Liver (tissue), 9 donors: ENCODE results near the gene E2F8. TPM values are rescaled to one million over a fixed set of nuclear protein-coding genes. Genes with fewer than 3 reads are reported as not detected.

ENCODE experiments used
- DNase-seq: peaks from one replicate; pipeline ENCODE4 v3.0.0-alpha.2; 2017; ENCODE audit warnings: low spot score
- H3K27ac ChIP-seq, 2 donors: one replicate each; pipeline ENCODE4 v1.7.0; 2013; ENCODE audit warnings: inconsistent platforms in 2 of 2, low read length in 2 of 2, control low read depth in 1 of 2, low read depth in 1 of 2, mild to moderate bottlenecking in 1 of 2
- H3K27me3 ChIP-seq, 4 donors: one replicate each; pipeline versions ENCODE4 v1.6.1 to v1.7.0; 2013; ENCODE audit warnings: low read length in 3 of 4, inconsistent platforms in 1 of 4, mild to moderate bottlenecking in 1 of 4, moderate library complexity in 1 of 4; ENCODE audit not compliant: control insufficient read depth in 4 of 4, insufficient read depth in 4 of 4
- H3K36me3 ChIP-seq, 4 donors: one replicate each; pipeline versions ENCODE4 v1.6.1 to v1.7.0; 2013; ENCODE audit warnings: low read length in 3 of 4, mild to moderate bottlenecking in 3 of 4, low read depth in 1 of 4, moderate library complexity in 1 of 4; ENCODE audit not compliant: control insufficient read depth in 4 of 4, insufficient read depth in 3 of 4
- H3K4me1 ChIP-seq, 4 donors: one replicate each; pipeline versions ENCODE4 v1.6.1 to v1.7.0; 2013; ENCODE audit warnings: low read length in 3 of 4, mild to moderate bottlenecking in 3 of 4, moderate library complexity in 1 of 4; ENCODE audit not compliant: control insufficient read depth in 4 of 4, insufficient read depth in 4 of 4
- H3K4me3 ChIP-seq, 3 donors: one replicate each; pipeline versions ENCODE4 v1.6.1 to v1.7.0; 2013; ENCODE audit warnings: low read length in 3 of 3, control low read depth in 1 of 3, low read depth in 1 of 3, mild to moderate bottlenecking in 1 of 3
- H3K9ac ChIP-seq, 2 donors: one replicate each; pipeline ENCODE4 v1.7.0; 2013; ENCODE audit warnings: low read length in 2 of 2, mild to moderate bottlenecking in 2 of 2, moderate library complexity in 2 of 2, control low read depth in 1 of 2, low read depth in 1 of 2
- H3K9me3 ChIP-seq, 4 donors: one replicate each; pipeline versions ENCODE4 v1.6.1 to v1.7.0; 2013; ENCODE audit warnings: low read length in 3 of 4; ENCODE audit not compliant: control insufficient read depth in 4 of 4
- EGR1 ChIP-seq, 2 donors: IDR thresholded peaks; 2 replicates each; pipeline ENCODE4 v1.6.1; 2016 to 2018; ENCODE audit warnings: antibody characterized with exemption in 2 of 2, low read depth in 2 of 2
- FOXA1 ChIP-seq: IDR thresholded peaks from 2 replicates; pipeline ENCODE4 v1.6.1; 2016; ENCODE audit warnings: antibody characterized with exemption
- GABPA ChIP-seq, 2 donors: IDR thresholded peaks in 1 of 2; conservative IDR thresholded peaks in 1 of 2; 2 replicates each; pipeline ENCODE4 v1.6.1; 2016; ENCODE audit warnings: antibody characterized with exemption in 2 of 2, mild to moderate bottlenecking in 1 of 2, moderate library complexity in 1 of 2
- HNF4A ChIP-seq, 2 donors: conservative IDR thresholded peaks; 2 replicates each; pipeline ENCODE4 v1.6.1; 2016; ENCODE audit warnings: antibody characterized with exemption in 2 of 2, mild to moderate bottlenecking in 2 of 2
- HNF4G ChIP-seq: IDR thresholded peaks from 2 replicates; pipeline ENCODE4 v1.6.1; 2016; ENCODE audit warnings: antibody characterized with exemption
- JUND ChIP-seq, 2 donors: IDR thresholded peaks; 2 replicates each; pipeline ENCODE4 v1.6.1; 2016; ENCODE audit warnings: antibody characterized with exemption in 2 of 2
- NR2F2 ChIP-seq: IDR thresholded peaks from 2 replicates; pipeline ENCODE4 v1.6.1; 2016; ENCODE audit warnings: antibody characterized with exemption
- RXRA ChIP-seq, 2 donors: IDR thresholded peaks; 2 replicates each; pipeline ENCODE4 v1.6.1; 2017 to 2018; ENCODE audit warnings: antibody characterized with exemption in 2 of 2, mild to moderate bottlenecking in 1 of 2
- SP1 ChIP-seq: IDR thresholded peaks from 2 replicates; pipeline ENCODE4 v1.6.1; 2018; ENCODE audit warnings: antibody characterized with exemption, mild to moderate bottlenecking
- TAF1 ChIP-seq: conservative IDR thresholded peaks from 2 replicates; pipeline ENCODE4 v1.6.1; 2016; ENCODE audit warnings: antibody characterized with exemption, mild to moderate bottlenecking
- YY1 ChIP-seq: IDR thresholded peaks from 2 replicates; pipeline ENCODE4 v1.6.1; 2016; ENCODE audit warnings: antibody characterized with exemption, mild to moderate bottlenecking
- WGBS: extraction: QIAGEN DNeasy Blood & Tissue Kit; methylation state at CpG from one replicate; pipeline ENCODE4 v1.1.7; 2013; 5-methylcytosine and 5-hydroxymethylcytosine counted together
- polyA plus RNA-seq, 2 donors: library from polyadenylated mRNA; stranded (reverse) in 1 of 2; unstranded in 1 of 2; fragments of 200-250 nt in 1 of 2; fragments of >200 nt in 1 of 2; fragmentation: Nextera tagmentation in 1 of 2; extraction: Ambion mirVana in 1 of 2; gene quantifications; one replicate each; pipeline versions ENCODE4 v1.2.1 to v1.2.3, GENCODE V29; 2013 to 2015
- total RNA-seq, 2 donors: library from RNA; depleted of rRNA; stranded (reverse); fragments of >200 nt; gene quantifications; one replicate each; pipeline ENCODE4 v1.2.3, GENCODE V29; 2014
- TF ChIP-seq, protein P1 (sequence below): IDR thresholded peaks from 2 replicates; pipeline ENCODE4 v1.6.1; 2016; ENCODE audit warnings: antibody characterized with exemption
- TF ChIP-seq, protein P2 (sequence below): IDR thresholded peaks from 2 replicates; pipeline ENCODE4 v1.6.1; 2016; ENCODE audit warnings: antibody characterized with exemption
- TF ChIP-seq, protein P3 (sequence below): fragments of 150-350 bp; IDR thresholded peaks from 2 replicates; pipeline ENCODE4 v1.5.1; 2017; ENCODE audit warnings: improper control_type of control experiment, low read depth, low read length; ENCODE audit not compliant: missing input control
- TF ChIP-seq, protein P4 (sequence below): IDR thresholded peaks from 2 replicates; pipeline ENCODE4 v1.6.1; 2016; ENCODE audit warnings: antibody characterized with exemption
- donor health status: healthy.
- donor health status: healthy.
- donor health status: healthy.
- donor health status: healthy.
- donor health status: healthy.

Gene E2F8
- total and polyA plus RNA-seq, 4 donors, result 0.14 to 9.6 (median 0.66) TPM; not detected in 1

DNA sequence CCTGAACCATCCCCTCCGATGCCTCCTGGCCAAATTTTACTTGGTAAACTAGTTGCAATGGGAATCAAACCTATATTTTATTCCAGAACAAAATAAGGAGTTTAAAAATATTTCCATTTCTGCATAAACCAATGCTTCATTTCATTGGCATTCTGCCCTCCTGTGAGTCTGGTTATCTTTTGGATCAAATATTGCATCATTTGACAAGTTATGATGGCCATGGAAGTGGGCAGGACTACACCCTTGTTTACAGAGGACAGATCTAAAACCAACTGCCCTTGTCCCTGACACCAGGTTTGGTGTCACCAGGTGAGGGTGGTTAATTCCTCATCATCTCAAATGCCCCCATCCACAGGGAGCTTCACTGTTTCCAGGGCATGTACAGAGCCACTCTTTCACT lies 28.2 kb upstream of the E2F8 start:
- H3K27ac ChIP-seq, result no peak overlapping the region
- DNase-seq, result no peak
- H3K36me3 ChIP-seq, result no peaks in the 10 kb centered on the region
- no peaks in the 10 kb centered on the region for H3K4me1 ChIP-seq
- no peaks in the 10 kb centered on the region for H3K27me3 ChIP-seq
- H3K9ac ChIP-seq, result no peak overlapping the region
- H3K9me3 ChIP-seq, result no peaks in the 10 kb centered on the region
- H3K4me3 ChIP-seq, result no peak overlapping the region
- WGBS, result 90% methylated on average over 1 of the region's 1 CpG
- TF ChIP-seq, protein P1, sequence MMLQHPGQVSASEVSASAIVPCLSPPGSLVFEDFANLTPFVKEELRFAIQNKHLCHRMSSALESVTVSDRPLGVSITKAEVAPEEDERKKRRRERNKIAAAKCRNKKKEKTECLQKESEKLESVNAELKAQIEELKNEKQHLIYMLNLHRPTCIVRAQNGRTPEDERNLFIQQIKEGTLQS, result no peak
- TF ChIP-seq HNF4A (conservative IDR thresholded peaks at IDR 0.05) (no peak), TAF1 (no peak), RXRA (IDR thresholded peaks at IDR 0.05) (no peak), YY1 (no peak), SP1 (no peak), JUND (IDR thresholded peaks at IDR 0.05) (no peak), EGR1 (IDR thresholded peaks at IDR 0.05; ENCODE audit: low read depth in 2 of 2) (no peak), GABPA (IDR thresholded peaks at IDR 0.05 in 1 of 2, conservative IDR thresholded peaks at IDR 0.05 in 1 of 2) (no peak), NR2F2 (no peak), HNF4G (no peak), FOXA1 (no peak)
- TF ChIP-seq, protein P2, sequence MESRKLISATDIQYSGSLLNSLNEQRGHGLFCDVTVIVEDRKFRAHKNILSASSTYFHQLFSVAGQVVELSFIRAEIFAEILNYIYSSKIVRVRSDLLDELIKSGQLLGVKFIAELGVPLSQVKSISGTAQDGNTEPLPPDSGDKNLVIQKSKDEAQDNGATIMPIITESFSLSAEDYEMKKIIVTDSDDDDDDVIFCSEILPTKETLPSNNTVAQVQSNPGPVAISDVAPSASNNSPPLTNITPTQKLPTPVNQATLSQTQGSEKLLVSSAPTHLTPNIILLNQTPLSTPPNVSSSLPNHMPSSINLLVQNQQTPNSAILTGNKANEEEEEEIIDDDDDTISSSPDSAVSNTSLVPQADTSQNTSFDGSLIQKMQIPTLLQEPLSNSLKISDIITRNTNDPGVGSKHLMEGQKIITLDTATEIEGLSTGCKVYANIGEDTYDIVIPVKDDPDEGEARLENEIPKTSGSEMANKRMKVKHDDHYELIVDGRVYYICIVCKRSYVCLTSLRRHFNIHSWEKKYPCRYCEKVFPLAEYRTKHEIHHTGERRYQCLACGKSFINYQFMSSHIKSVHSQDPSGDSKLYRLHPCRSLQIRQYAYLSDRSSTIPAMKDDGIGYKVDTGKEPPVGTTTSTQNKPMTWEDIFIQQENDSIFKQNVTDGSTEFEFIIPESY, result no peak
- TF ChIP-seq, protein P3, sequence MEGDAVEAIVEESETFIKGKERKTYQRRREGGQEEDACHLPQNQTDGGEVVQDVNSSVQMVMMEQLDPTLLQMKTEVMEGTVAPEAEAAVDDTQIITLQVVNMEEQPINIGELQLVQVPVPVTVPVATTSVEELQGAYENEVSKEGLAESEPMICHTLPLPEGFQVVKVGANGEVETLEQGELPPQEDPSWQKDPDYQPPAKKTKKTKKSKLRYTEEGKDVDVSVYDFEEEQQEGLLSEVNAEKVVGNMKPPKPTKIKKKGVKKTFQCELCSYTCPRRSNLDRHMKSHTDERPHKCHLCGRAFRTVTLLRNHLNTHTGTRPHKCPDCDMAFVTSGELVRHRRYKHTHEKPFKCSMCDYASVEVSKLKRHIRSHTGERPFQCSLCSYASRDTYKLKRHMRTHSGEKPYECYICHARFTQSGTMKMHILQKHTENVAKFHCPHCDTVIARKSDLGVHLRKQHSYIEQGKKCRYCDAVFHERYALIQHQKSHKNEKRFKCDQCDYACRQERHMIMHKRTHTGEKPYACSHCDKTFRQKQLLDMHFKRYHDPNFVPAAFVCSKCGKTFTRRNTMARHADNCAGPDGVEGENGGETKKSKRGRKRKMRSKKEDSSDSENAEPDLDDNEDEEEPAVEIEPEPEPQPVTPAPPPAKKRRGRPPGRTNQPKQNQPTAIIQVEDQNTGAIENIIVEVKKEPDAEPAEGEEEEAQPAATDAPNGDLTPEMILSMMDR, result no peak
- TF ChIP-seq, protein P4, sequence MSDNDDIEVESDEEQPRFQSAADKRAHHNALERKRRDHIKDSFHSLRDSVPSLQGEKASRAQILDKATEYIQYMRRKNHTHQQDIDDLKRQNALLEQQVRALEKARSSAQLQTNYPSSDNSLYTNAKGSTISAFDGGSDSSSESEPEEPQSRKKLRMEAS, result no peak

DNA sequence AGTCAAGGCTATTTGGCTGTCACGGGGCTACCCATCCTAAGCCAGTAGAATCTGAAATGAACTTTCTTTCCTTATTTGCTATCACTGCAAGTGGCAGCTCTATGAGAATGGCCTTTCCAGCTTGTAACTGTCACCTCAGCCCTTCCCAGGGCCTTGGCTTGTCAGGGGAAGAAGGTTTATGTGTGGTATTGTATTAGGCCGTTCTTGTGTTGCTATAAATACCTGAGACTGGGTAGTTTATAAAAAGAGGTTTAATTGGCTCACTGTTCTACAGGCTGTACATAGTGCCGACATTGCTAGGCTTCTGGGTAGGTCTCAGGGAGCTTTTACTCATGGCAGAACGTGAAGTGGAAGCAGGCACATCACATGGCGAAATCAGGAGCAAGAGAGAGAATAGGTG lies 26.8 kb upstream of the E2F8 start:
- WGBS, result 91% methylated on average over 5 of the region's 5 CpGs

More for the DNA sequence above, 26.8 kb upstream of the E2F8 start:
- no peaks in the 10 kb centered on the region for H3K9me3 ChIP-seq
- no peak for TF ChIP-seq HNF4G
- TF ChIP-seq, protein P4, result no peak
- no peak for TF ChIP-seq YY1
- H3K27ac ChIP-seq, result no peak overlapping the region
- no peaks in the 10 kb centered on the region for H3K27me3 ChIP-seq
- no peak for DNase-seq
- H3K4me3 ChIP-seq, result no peak overlapping the region
- H3K36me3 ChIP-seq, result no peaks in the 10 kb centered on the region
- no peaks in the 10 kb centered on the region for H3K4me1 ChIP-seq
- H3K9ac ChIP-seq, result no peak overlapping the region
